OCI-LY7 (cell line): ENCODE results near the gene TFCP2. TPM values are rescaled to one million over a fixed set of nuclear protein-coding genes. Genes with fewer than 3 reads are reported as not detected.

ENCODE experiments used
- BruUV-seq: library from RNA; stranded (reverse); fragments of 400-500 nt; replicated peaks from 2 replicates; lab custom pipeline; 2021; lab: Mats Ljungman, UMichigan
- CTCF ChIA-PET: fragments of 300-600 bp; sonication (Branson Sonifier 250); formaldehyde crosslinking; loops from one replicate; lab custom pipeline; 2022; ENCODE audit warnings: antibody characterized with exemption; ENCODE audit not compliant: unreplicated experiment; lab: Charles Lee
- POLR2A ChIA-PET: fragments of 300-600 bp; sonication (Branson Sonifier 250); formaldehyde crosslinking; loops from one replicate; lab custom pipeline; 2022; ENCODE audit warnings: antibody characterized with exemption; lab: Charles Lee
- DNase-seq: peaks from one replicate; pipeline ENCODE4 v3.0.0-alpha.2; 2015; ENCODE audit warnings: low spot score
- H2AFZ ChIP-seq: fragments of 200-600 bp; sonication (generic), shearing (Covaris generic); 2 replicates; pipeline ENCODE4 v1.6.1; 2014; ENCODE audit warnings: mild to moderate bottlenecking, antibody characterized with exemption, low read length, moderate library complexity
- H3K27ac ChIP-seq: fragments of 200-600 bp; sonication (generic); 2 replicates; pipeline ENCODE4 v1.5.1; 2014; ENCODE audit warnings: mixed run types, low read depth, mild to moderate bottlenecking, moderate library complexity, low read length, inconsistent platforms; ENCODE audit not compliant: poor library complexity, severe bottlenecking
- H3K36me3 ChIP-seq: fragments of 200-600 bp; sonication (generic); 2 replicates; pipeline ENCODE4 v1.6.1; 2014; ENCODE audit warnings: mild to moderate bottlenecking, antibody characterized with exemption, low read length, moderate library complexity, mixed read lengths; ENCODE audit not compliant: insufficient read depth
- H3K4me1 ChIP-seq: fragments of 200-600 bp; sonication (generic); 2 replicates; pipeline ENCODE4 v1.5.1; 2014; ENCODE audit warnings: mild to moderate bottlenecking, low read length; ENCODE audit not compliant: insufficient read depth, poor library complexity, severe bottlenecking
- H3K4me2 ChIP-seq: fragments of 200-600 bp; sonication (generic); 2 replicates; pipeline ENCODE4 v1.6.1; 2014; ENCODE audit warnings: mild to moderate bottlenecking, low read length
- H3K4me3 ChIP-seq: fragments of 200-600 bp; sonication (generic); 2 replicates; pipeline ENCODE4 v1.5.1; 2014; ENCODE audit warnings: mild to moderate bottlenecking, low read depth, low read length; ENCODE audit not compliant: poor library complexity, severe bottlenecking
- H3K79me2 ChIP-seq: fragments of 200-600 bp; sonication (generic); 2 replicates; pipeline ENCODE4 v1.6.1; 2016; ENCODE audit warnings: low read depth, mild to moderate bottlenecking, low read length, moderate library complexity, mixed read lengths; ENCODE audit not compliant: insufficient read depth
- H3K9me2 ChIP-seq: fragments of 200-600 bp; sonication (generic); 2 replicates; pipeline ENCODE4 v1.6.1; 2016; ENCODE audit warnings: mild to moderate bottlenecking, low read length, mixed read lengths; ENCODE audit not compliant: insufficient read depth
- H3K9me3 ChIP-seq: fragments of 200-600 bp; sonication (generic); 2 replicates; pipeline ENCODE4 v1.6.1; 2014; ENCODE audit warnings: mild to moderate bottlenecking, mixed run types, low read length, mixed read lengths
- H4K20me1 ChIP-seq: fragments of 200-600 bp; sonication (generic); 2 replicates; pipeline ENCODE4 v1.6.1; 2014; ENCODE audit warnings: mild to moderate bottlenecking, antibody characterized with exemption, low read length, moderate library complexity, mixed read lengths; ENCODE audit not compliant: insufficient read depth
- CTCF ChIP-seq: fragments of 200-600 bp; sonication (generic); conservative IDR thresholded peaks from 2 replicates; pipeline ENCODE4 v1.5.1; 2014; ENCODE audit warnings: mild to moderate bottlenecking, antibody characterized with exemption, low read length, moderate library complexity, mixed read lengths
- EZH2phosphoT487 ChIP-seq: fragments of 200-600 bp; sonication (generic); IDR thresholded peaks from 2 replicates; pipeline ENCODE4 v1.6.1; 2018; ENCODE audit warnings: low read depth, borderline replicate concordance, mild to moderate bottlenecking, mixed run types, antibody characterized with exemption, low read length, moderate library complexity, mixed read lengths
- intact Hi-C: fragments of 100-400 bp; cut with micrococcal nuclease; formaldehyde crosslinking; loops from one replicate; pipeline ENCODE4 v1.10.0; 2022; ENCODE audit not compliant: unreplicated experiment
- total RNA-seq, 2 experiments: library from RNA; depleted of rRNA in 1 of 2; stranded (reverse); fragments of >200 nt in 1 of 2; shearing (Covaris generic) in 1 of 2; gene quantifications; 2 replicates each; pipeline ENCODE4 v1.2.3, GENCODE V29; 2014 to 2022

TFCP2 gene
- total RNA-seq, 2 experiments from 2014 or later = 7.2 to 11.5 TPM

GRCh38 chr12:51077930-51078329, 95.0 kb downstream of the TFCP2 start:
- Histone ChIP-seq H3K4me1 (peaks cover 46% of the 10 kb centered on the region), H3K4me2 (peak overlapping the region; percentile 64), H3K27ac (peak overlapping the region; percentile 70), H4K20me1 (no peaks in the 10 kb centered on the region), H3K79me2 (peaks cover 23% of the 10 kb centered on the region; the same call in 1 of the 2 replicates), H2AFZ (peak overlapping the region; percentile 55; the same call in 1 of the 2 replicates), H3K9me2 (no peaks in the 10 kb centered on the region), H3K9me3 (no peaks in the 10 kb centered on the region), H3K36me3 (peaks cover 18% of the 10 kb centered on the region), H3K4me3 (peak overlapping the region; percentile 52)
- ChIA-PET POLR2A (interaction anchor here (0.6 to 1.2 kb wide), 2 partner anchors 11 to 46 kb away, joined by 3 read pairs; no protein-coding TSS in a partner anchor), CTCF (interaction anchor here (0.5 kb wide), 1 partner anchor 198 kb away, joined by 3 read pairs; no protein-coding TSS in a partner anchor)
- no TSS peak for BruUV-seq
- intact Hi-C loops = no loop called here
- no peak for TF ChIP-seq CTCF
- TF ChIP-seq EZH2phosphoT487 = no peak
- DNase-seq = peak; percentile 13

- Histone ChIP-seq H3K4me3 (no peak overlapping the region), H4K20me1 (no peaks in the 10 kb centered on the region), H3K79me2 (peaks cover 8% of the 10 kb centered on the region; the same call in 1 of the 2 replicates), H3K4me1 (peaks cover 33% of the 10 kb centered on the region), H3K27ac (no peak overlapping the region), H3K9me2 (no peaks in the 10 kb centered on the region), H3K36me3 (peaks cover 31% of the 10 kb centered on the region), H2AFZ (no peak overlapping the region), H3K9me3 (no peaks in the 10 kb centered on the region), H3K4me2 (peak overlapping the region; percentile 64; the same call in 1 of the 2 replicates)
- BruUV-seq = no TSS peak
- intact Hi-C loops = no loop called here
- ChIA-PET POLR2A (interaction anchor here (0.6 to 0.7 kb wide), 6 partner anchors 10 to 145 kb away, joined by 3 to 7 read pairs (median 4); no protein-coding TSS in a partner anchor), CTCF (interaction anchor here (0.7 kb wide), 1 partner anchor 265 kb away, joined by 3 read pairs; no protein-coding TSS in a partner anchor)
- TF ChIP-seq EZH2phosphoT487 (no peak), CTCF (no peak)
- no peak for DNase-seq
Measured at GRCh38 chr12:51076236-51076930, 96.6 kb downstream of the TFCP2 start.

GRCh38 chr12:51075390-51075789, 97.5 kb downstream of the TFCP2 start:
- Histone ChIP-seq H3K4me1 (peaks cover 31% of the 10 kb centered on the region), H3K36me3 (peaks cover 39% of the 10 kb centered on the region; the same call in 1 of the 2 replicates), H3K9me3 (no peaks in the 10 kb centered on the region), H3K4me3 (no peak overlapping the region), H3K9me2 (no peaks in the 10 kb centered on the region), H3K27ac (no peak overlapping the region), H2AFZ (no peak overlapping the region), H4K20me1 (no peaks in the 10 kb centered on the region), H3K4me2 (no peak overlapping the region), H3K79me2 (peaks cover 6% of the 10 kb centered on the region; the same call in 1 of the 2 replicates)
- intact Hi-C loops = no loop called here
- ChIA-PET POLR2A (no interaction called here), CTCF (no interaction called here)
- TF ChIP-seq EZH2phosphoT487 (no peak), CTCF (no peak)
- no peak for DNase-seq
- BruUV-seq = no TSS peak
